Measurements from ENCODE around the gene USP4. TPM values are rescaled to one million over a fixed set of nuclear protein-coding genes. Genes with fewer than 3 reads are reported as not detected.

The USP4 gene
- total and polyA plus RNA-seq, 2 donors (not counting 1 experiment from before 2014, with no cell fraction given): 60.3 to 116 TPM

GRCh38 chr3:49387721-49388120 lies 47.9 kb upstream of the USP4 start:
- CTCF ChIA-PET: interaction anchor here (1.4 kb wide), 1 partner anchor 48 kb away, joined by 3 read pairs; the partner anchor contains the start of gene USP4
- POLR2A ChIA-PET: no interaction called here
- Histone ChIP-seq H3K27ac (ENCODE audit: low read length in 2 of 2) (no peak overlapping the region), H3K4me1 (ENCODE audit: control insufficient read depth in 2 of 2, insufficient read depth in 2 of 2, low read length in 2 of 2) (peaks cover 30 to 44% of the 10 kb centered on the region in 2 donors), H3K9me3 (ENCODE audit: control extremely low read depth in 1 of 3, control insufficient read depth in 2 of 3, insufficient read depth in 1 of 3, low read length in 2 of 3) (no peaks in the 10 kb centered on the region), H2AFZ (ENCODE audit: insufficient read depth, low read depth, low read length, poor library complexity, severe bottlenecking) (no peak overlapping the region), H3K4me2 (replicated peaks; ENCODE audit: low read depth, low read length, poor library complexity, severe bottlenecking) (no peak overlapping the region), H3K36me3 (replicated peaks in 1 of 2; ENCODE audit: control extremely low read depth in 1 of 2, control insufficient read depth in 1 of 2, extremely low read depth in 1 of 2, insufficient read depth in 2 of 2, low read length in 1 of 2) (peaks cover 4 to 17% of the 10 kb centered on the region in 2 experiments), H3K4me3 (ENCODE audit: control extremely low read depth in 1 of 5, extremely low read depth in 1 of 5, insufficient read depth in 1 of 5, low read depth in 2 of 5, low read length in 4 of 5) (no peak overlapping the region), H3K27me3 (replicated peaks in 1 of 4; ENCODE audit: control extremely low read depth in 1 of 4, control insufficient read depth in 3 of 4, insufficient read depth in 4 of 4, low read length in 3 of 4) (no peaks in the 10 kb centered on the region), H3K9ac (ENCODE audit: low read length) (no peak overlapping the region), H4K20me1 (ENCODE audit: control insufficient read depth, insufficient read depth, low read length, poor library complexity, severe bottlenecking) (peaks cover 98% of the 10 kb centered on the region), H3K79me2 (ENCODE audit: control insufficient read depth, insufficient read depth, low read length) (peaks cover 98% of the 10 kb centered on the region)
- H3K9me3 Mint-ChIP-seq (ENCODE audit: insufficient read depth): no peaks in the 10 kb centered on the region
- H3K27me3 Mint-ChIP-seq: no peaks in the 10 kb centered on the region
- ATAC-seq (ENCODE audit: low read depth): no peak
- no peak overlapping the region for H3K4me3 Mint-ChIP-seq
- no CpG with 5 or more reads among the region's 2 CpGs for WGBS (ENCODE audit: insufficient coverage)
- DNase-seq: no peak
- intact Hi-C loops (cut with micrococcal nuclease): no loop called here
- H3K4me1 Mint-ChIP-seq: peaks cover 52% of the 10 kb centered on the region
- no peak overlapping the region for H3K27ac Mint-ChIP-seq
- TF ChIP-seq CTCF (IDR thresholded peaks at IDR 0.05) (no peak), EZH2 (IDR thresholded peaks at IDR 0.05; ENCODE audit: borderline replicate concordance, insufficient read depth, low read depth, low read length, poor library complexity, severe bottlenecking) (no peak)

GRCh38 chr3:49386056-49386756 lies 46.4 kb upstream of the USP4 start:
- Histone ChIP-seq H3K27ac (ENCODE audit: low read length in 2 of 2) (peak overlapping the region in 1 of 2 donors; percentile 28), H2AFZ (ENCODE audit: insufficient read depth, low read depth, low read length, poor library complexity, severe bottlenecking) (no peak overlapping the region), H3K4me2 (replicated peaks; ENCODE audit: low read depth, low read length, poor library complexity, severe bottlenecking) (peak overlapping the region; percentile 33), H3K79me2 (ENCODE audit: control insufficient read depth, insufficient read depth, low read length) (peaks cover 98% of the 10 kb centered on the region), H3K9me3 (ENCODE audit: control extremely low read depth in 1 of 3, control insufficient read depth in 2 of 3, insufficient read depth in 1 of 3, low read length in 2 of 3) (no peaks in the 10 kb centered on the region), H4K20me1 (ENCODE audit: control insufficient read depth, insufficient read depth, low read length, poor library complexity, severe bottlenecking) (peaks cover 98% of the 10 kb centered on the region), H3K36me3 (replicated peaks in 1 of 2; ENCODE audit: control extremely low read depth in 1 of 2, control insufficient read depth in 1 of 2, extremely low read depth in 1 of 2, insufficient read depth in 2 of 2, low read length in 1 of 2) (peaks cover 4 to 12% of the 10 kb centered on the region in 2 experiments), H3K27me3 (replicated peaks in 1 of 4; ENCODE audit: control extremely low read depth in 1 of 4, control insufficient read depth in 3 of 4, insufficient read depth in 4 of 4, low read length in 3 of 4) (no peaks in the 10 kb centered on the region), H3K4me1 (ENCODE audit: control insufficient read depth in 2 of 2, insufficient read depth in 2 of 2, low read length in 2 of 2) (peaks cover 33 to 40% of the 10 kb centered on the region in 2 donors), H3K4me3 (ENCODE audit: control extremely low read depth in 1 of 5, extremely low read depth in 1 of 5, insufficient read depth in 1 of 5, low read depth in 2 of 5, low read length in 4 of 5) (peak overlapping the region in 1 of 5 experiments; percentile 15), H3K9ac (ENCODE audit: low read length) (no peak overlapping the region)
- intact Hi-C loops (cut with micrococcal nuclease): no loop called here
- WGBS (ENCODE audit: insufficient coverage): 17% methylated on average over 1 of the region's 11 CpGs
- Mint-ChIP-seq H3K9me3 (ENCODE audit: insufficient read depth) (no peaks in the 10 kb centered on the region), H3K27me3 (no peaks in the 10 kb centered on the region), H3K4me1 (peaks cover 49% of the 10 kb centered on the region), H3K4me3 (peak overlapping the region; percentile 27), H3K27ac (peak overlapping the region; percentile 7)
- ATAC-seq (ENCODE audit: low read depth) (no peak), DNase-seq (peak; percentile 40)
- CTCF ChIA-PET: interaction anchor here (1.1 kb wide), 1 partner anchor 23 kb away, joined by 3 read pairs; no protein-coding TSS in a partner anchor
- TF ChIP-seq CTCF (IDR thresholded peaks at IDR 0.05) (no peak), EZH2 (IDR thresholded peaks at IDR 0.05; ENCODE audit: borderline replicate concordance, insufficient read depth, low read depth, low read length, poor library complexity, severe bottlenecking) (no peak)
- POLR2A ChIA-PET: interaction anchor here (0.9 kb wide), 1 partner anchor 43 kb away, joined by 10 read pairs; the partner anchor contains the start of gene NICN1
